GM12878 (cell line): ENCODE results near the gene SNCA. TPM values are rescaled to one million over a fixed set of nuclear protein-coding genes. Genes with fewer than 3 reads are reported as not detected.

ENCODE experiments used
- ATAC-seq: fragments of 200-7000 bp; cut with Tn5 transposase; 3 replicates; pipeline ENCODE4 v1.9.1; 2020; ENCODE audit warnings: mild to moderate bottlenecking, moderate library complexity
- BruUV-seq: library from RNA; stranded (reverse); fragments of 400-500 nt; replicated peaks from 2 replicates; lab custom pipeline; 2021; lab: Mats Ljungman, UMichigan
- CTCF ChIA-PET: fragments of 300-600 bp; sonication (Branson Sonifier 250); formaldehyde crosslinking; extraction: SDS; loops from one replicate; lab custom pipeline; 2021; ENCODE audit warnings: inconsistent platforms; lab: Yijun Ruan, JAX
- POLR2A ChIA-PET: fragments of 350-600 bp; formaldehyde crosslinking; extraction: SDS; loops from one replicate; lab custom pipeline; 2021; ENCODE audit warnings: inconsistent platforms; lab: Charles Lee
- RAD21 ChIA-PET: fragments of 300-600 bp; sonication (Branson Sonifier 250); formaldehyde crosslinking; loops from one replicate; lab custom pipeline; 2023; ENCODE audit warnings: antibody characterized with exemption; ENCODE audit not compliant: unreplicated experiment; lab: Charles Lee
- SMC1A ChIA-PET: fragments of 300-600 bp; sonication (Branson Sonifier 250); formaldehyde crosslinking; loops from one replicate; lab custom pipeline; 2023; ENCODE audit not compliant: unreplicated experiment, uncharacterized antibody; lab: Charles Lee
- DNase-seq: peaks from one replicate; pipeline ENCODE4 v3.0.0-alpha.2; 2011; ENCODE audit warnings: low read depth, low spot score
- FAIRE-seq: peaks from 3 replicates; lab custom pipeline; 2011; peaks lifted over from hg19 to GRCh38; lab: Jason Lieb, UNC
- H2AFZ ChIP-seq: 2 replicates; pipeline ENCODE4 v1.6.0; 2011; ENCODE audit warnings: low read depth, low read length, control low read depth; ENCODE audit not compliant: control insufficient read depth
- H3K27ac ChIP-seq: 2 replicates; pipeline ENCODE4 v1.5.1; 2011; ENCODE audit warnings: control low read depth; ENCODE audit not compliant: control insufficient read depth, insufficient read depth
- H3K27me3 ChIP-seq, 2 experiments: replicated peaks in 1 of 2; 2 replicates each; pipeline versions ENCODE4 v1.6.0 to v1.6.1; 2011; ENCODE audit warnings: low read length in 1 of 2; ENCODE audit not compliant: control insufficient read depth in 2 of 2, insufficient read depth in 2 of 2
- H3K36me3 ChIP-seq, 2 experiments: 2 replicates each; pipeline ENCODE4 v1.5.1; 2011; ENCODE audit warnings: low read length in 1 of 2; ENCODE audit not compliant: control insufficient read depth in 2 of 2, insufficient read depth in 2 of 2
- H3K4me1 ChIP-seq: 2 replicates; pipeline ENCODE4 v1.6.1; 2011; ENCODE audit warnings: mild to moderate bottlenecking, low read length, moderate library complexity, mixed read lengths; ENCODE audit not compliant: control insufficient read depth, insufficient read depth
- H3K4me2 ChIP-seq: 2 replicates; pipeline ENCODE4 v1.6.0; 2011; ENCODE audit warnings: control low read depth; ENCODE audit not compliant: control insufficient read depth, insufficient read depth
- H3K4me3 ChIP-seq: fragments of 200-600 bp; sonication (generic); 2 replicates; pipeline ENCODE4 v1.5.1; 2016
- H3K79me2 ChIP-seq: 2 replicates; pipeline ENCODE4 v1.6.0; 2011; ENCODE audit warnings: low read length; ENCODE audit not compliant: control insufficient read depth, insufficient read depth
- H3K9ac ChIP-seq: 2 replicates; pipeline ENCODE4 v1.8.0; 2011; ENCODE audit warnings: low read length, control low read depth, mixed read lengths; ENCODE audit not compliant: control insufficient read depth, insufficient read depth
- H3K9me3 ChIP-seq: replicated peaks from 3 replicates; pipeline ENCODE4 v1.5.1; 2011; ENCODE audit warnings: mild to moderate bottlenecking, low read length; ENCODE audit not compliant: control insufficient read depth, insufficient read depth
- H4K20me1 ChIP-seq: 2 replicates; pipeline ENCODE4 v1.6.0; 2011; ENCODE audit not compliant: control insufficient read depth, insufficient read depth
- CBX5 ChIP-seq: sonication (generic); IDR thresholded peaks from 2 replicates; pipeline ENCODE4 v1.6.1; 2016; ENCODE audit warnings: low read depth, moderate library complexity, mild to moderate bottlenecking, inconsistent platforms
- CREM ChIP-seq: IDR thresholded peaks from 2 replicates; pipeline ENCODE4 v1.6.1; 2014; ENCODE audit warnings: antibody characterized with exemption, low read depth
- FOXM1 ChIP-seq: IDR thresholded peaks from 2 replicates; pipeline ENCODE4 v1.6.1; 2012; ENCODE audit warnings: low read depth, mild to moderate bottlenecking, inconsistent platforms, low read length, moderate library complexity
- HDGF ChIP-seq: fragments of 450-650 bp; IDR thresholded peaks from 2 replicates; pipeline ENCODE4 v1.6.1; 2016; ENCODE audit warnings: antibody characterized with exemption
- NFYB ChIP-seq: IDR thresholded peaks from 2 replicates; pipeline ENCODE4 v1.6.1; 2011; ENCODE audit warnings: low read depth, mild to moderate bottlenecking, low read length, improper control_type of control experiment, moderate library complexity; ENCODE audit not compliant: insufficient read depth
- PAX5 ChIP-seq: IDR thresholded peaks from 2 replicates; pipeline ENCODE4 v1.6.1; 2011; ENCODE audit warnings: low read depth, low read length, borderline replicate concordance
- PAX8 ChIP-seq: fragments of 450-650 bp; IDR thresholded peaks from 2 replicates; pipeline ENCODE4 v1.6.1; 2017; ENCODE audit warnings: mild to moderate bottlenecking, moderate library complexity
- WGBS: methylation state at CpG from one replicate; pipeline ENCODE4 v1.1.6; 2016; ENCODE audit warnings: low lambda C conversion rate; ENCODE audit not compliant: insufficient replicate concordance, insufficient coverage; ENCODE audit errors: missing lambda C conversion rate; 5-methylcytosine and 5-hydroxymethylcytosine counted together
- in situ Hi-C: fragments of 300-500 bp; cut with MboI; formaldehyde crosslinking; loops from 9 replicates; pipeline ENCODE4 v1.14.3; 2018; ENCODE audit warnings: mixed read lengths
- intact Hi-C: fragments of 100-400 bp; cut with micrococcal nuclease; formaldehyde crosslinking; loops from one replicate; pipeline ENCODE4 v1.14.2; 2022; ENCODE audit not compliant: unreplicated experiment
- polyA plus RNA-seq, 11 experiments: library from polyadenylated mRNA; depleted of rRNA in 4 of 11; unstranded in 6 of 11; stranded (reverse) in 5 of 11; fragments of >200 nt; fragmentation: Nextera tagmentation in 4 of 11; fragmentation: Illumina TruSeq in 1 of 11; extraction: Ambion mirVana in 4 of 11; extraction: Trizol in 1 of 11; gene quantifications; 1 replicate in 1 of 11; 2 replicates in 10 of 11; pipeline versions ENCODE4 v1.2.1 to v1.2.3, GENCODE V29; 2011 to 2016; ENCODE audit warnings: inconsistent platforms in 2 of 11, missing spikeins in 2 of 11, low read depth in 1 of 11
- total RNA-seq, 4 experiments: library from RNA; depleted of rRNA in 3 of 4; stranded (reverse); fragments of >200 nt in 3 of 4; fragmentation: Illumina TruSeq in 1 of 4; extraction: Trizol in 1 of 4; gene quantifications; 2 replicates each; pipeline versions ENCODE4 v1.2.1 to v1.2.3, GENCODE V29; 2013 to 2021
- TF ChIP-seq, protein P1 (sequence below): fragments of 450-650 bp; IDR thresholded peaks from 2 replicates; pipeline ENCODE4 v1.6.1; 2016; ENCODE audit warnings: mild to moderate bottlenecking, moderate library complexity, borderline replicate concordance

Gene SNCA
- total and polyA plus RNA-seq, 10 of the 15 experiments (the other 5 are each of a cell fraction or from before 2014, with no cell fraction given), result 0.22 TPM; not detected in 9

DNA sequence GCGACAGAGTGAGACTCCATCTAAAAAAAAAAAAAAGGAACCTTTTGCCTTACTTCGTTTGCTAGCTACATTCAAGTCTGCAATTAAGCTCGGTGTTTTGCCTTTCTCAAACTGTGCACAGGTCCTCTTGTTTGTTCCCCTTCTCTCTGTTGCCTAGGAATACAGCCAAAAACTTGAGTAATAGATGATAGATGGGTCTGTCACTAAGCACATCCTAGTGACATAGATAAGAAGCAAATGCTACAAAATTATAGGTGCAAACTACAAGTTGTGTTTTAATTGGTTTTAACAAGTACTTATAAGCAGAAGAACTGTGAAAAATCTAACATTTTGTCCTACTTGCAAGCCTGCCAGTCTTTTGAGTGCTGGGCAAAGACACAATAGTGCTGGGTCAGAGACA is 95.2 kb downstream of the SNCA start:
- in situ Hi-C loops, result no loop called here
- SMC1A ChIA-PET, result no interaction called here

More for the DNA sequence above, 95.2 kb downstream of the SNCA start:
- no peak for FAIRE-seq
- Histone ChIP-seq H3K4me1 (no peaks in the 10 kb centered on the region), H3K9ac (no peak overlapping the region), H3K27me3 (no peaks in the 10 kb centered on the region)
- WGBS, result 0% methylated on average over 3 of the region's 3 CpGs
- intact Hi-C loops, result no loop called here
- TF ChIP-seq CBX5 (no peak), PAX5 (no peak), CREM (no peak), HDGF (no peak), NFYB (no peak), PAX8 (no peak), FOXM1 (no peak)
- TF ChIP-seq, protein P1, sequence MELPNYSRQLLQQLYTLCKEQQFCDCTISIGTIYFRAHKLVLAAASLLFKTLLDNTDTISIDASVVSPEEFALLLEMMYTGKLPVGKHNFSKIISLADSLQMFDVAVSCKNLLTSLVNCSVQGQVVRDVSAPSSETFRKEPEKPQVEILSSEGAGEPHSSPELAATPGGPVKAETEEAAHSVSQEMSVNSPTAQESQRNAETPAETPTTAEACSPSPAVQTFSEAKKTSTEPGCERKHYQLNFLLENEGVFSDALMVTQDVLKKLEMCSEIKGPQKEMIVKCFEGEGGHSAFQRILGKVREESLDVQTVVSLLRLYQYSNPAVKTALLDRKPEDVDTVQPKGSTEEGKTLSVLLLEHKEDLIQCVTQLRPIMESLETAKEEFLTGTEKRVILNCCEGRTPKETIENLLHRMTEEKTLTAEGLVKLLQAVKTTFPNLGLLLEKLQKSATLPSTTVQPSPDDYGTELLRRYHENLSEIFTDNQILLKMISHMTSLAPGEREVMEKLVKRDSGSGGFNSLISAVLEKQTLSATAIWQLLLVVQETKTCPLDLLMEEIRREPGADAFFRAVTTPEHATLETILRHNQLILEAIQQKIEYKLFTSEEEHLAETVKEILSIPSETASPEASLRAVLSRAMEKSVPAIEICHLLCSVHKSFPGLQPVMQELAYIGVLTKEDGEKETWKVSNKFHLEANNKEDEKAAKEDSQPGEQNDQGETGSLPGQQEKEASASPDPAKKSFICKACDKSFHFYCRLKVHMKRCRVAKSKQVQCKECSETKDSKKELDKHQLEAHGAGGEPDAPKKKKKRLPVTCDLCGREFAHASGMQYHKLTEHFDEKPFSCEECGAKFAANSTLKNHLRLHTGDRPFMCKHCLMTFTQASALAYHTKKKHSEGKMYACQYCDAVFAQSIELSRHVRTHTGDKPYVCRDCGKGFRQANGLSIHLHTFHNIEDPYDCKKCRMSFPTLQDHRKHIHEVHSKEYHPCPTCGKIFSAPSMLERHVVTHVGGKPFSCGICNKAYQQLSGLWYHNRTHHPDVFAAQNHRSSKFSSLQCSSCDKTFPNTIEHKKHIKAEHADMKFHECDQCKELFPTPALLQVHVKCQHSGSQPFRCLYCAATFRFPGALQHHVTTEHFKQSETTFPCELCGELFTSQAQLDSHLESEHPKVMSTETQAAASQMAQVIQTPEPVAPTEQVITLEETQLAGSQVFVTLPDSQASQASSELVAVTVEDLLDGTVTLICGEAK, result no peak
- TF ChIP-seq, all 136 proteins: peak for 0
- ChIA-PET POLR2A (no interaction called here), RAD21 (no interaction called here), CTCF (no interaction called here)
- no peaks in the 10 kb centered on the region for H3K79me2 ChIP-seq
- no peak overlapping the region for H2AFZ ChIP-seq
- no peak for ATAC-seq
- no peak overlapping the region for H3K4me2 ChIP-seq
- no peak for DNase-seq
- H4K20me1 ChIP-seq, result no peaks in the 10 kb centered on the region
- H3K27ac ChIP-seq, result no peak overlapping the region
- no peaks in the 10 kb centered on the region for H3K9me3 ChIP-seq
- no TSS peak for BruUV-seq
- H3K36me3 ChIP-seq, result no peaks in the 10 kb centered on the region
- H3K4me3 ChIP-seq, result no peak overlapping the region
